KOPT-K1 (cell line): ENCODE measurements around the gene SNX17.
A peak's percentile ranks its signal among the peaks of the same experiment; 100 is the strongest.
"Not testable (repeated sequence)": the region's sequence is repeated elsewhere in the genome, so short reads cannot be mapped to it uniquely, and the experiment has no call there.

Experiments
- H3K27ac ChIP-seq: fragments of 200-600 bp; sonication (generic); 2 replicates; pipeline ENCODE4 v1.5.1; 2016; ENCODE audit warnings: antibody characterized with exemption, mild to moderate bottlenecking, low read depth, low read length; ENCODE audit not compliant: poor library complexity, severe bottlenecking
- H3K36me3 ChIP-seq: fragments of 200-600 bp; sonication (generic); 2 replicates; pipeline ENCODE4 v1.5.1; 2017; ENCODE audit warnings: antibody characterized with exemption, mild to moderate bottlenecking, low read length, moderate library complexity; ENCODE audit not compliant: insufficient read depth
- H3K9me3 ChIP-seq: fragments of 200-600 bp; sonication (generic); 2 replicates; pipeline ENCODE4 v1.5.1; 2017; ENCODE audit warnings: antibody characterized with exemption, low read length, mild to moderate bottlenecking; ENCODE audit not compliant: insufficient read depth, poor library complexity, severe bottlenecking

Gene SNX17

GRCh38 chr2:27370026-27370815 lies at the start of gene SNX17, which contains the start of gene EIF2B4:
Gene SNX17, plus strand, starts transcription at chr2:27370616. Its CDS starts 128 bp downstream, at chr2:27370744.
Gene EIF2B4, minus strand, starts transcription at chr2:27370338. Its CDS starts 24 bp downstream, at chr2:27370314.
- Histone ChIP-seq H3K27ac (peak within 1 kb of the TSS; percentile 85), H3K36me3 (peaks cover 67% of the 10 kb centered on the region), H3K9me3 (no peaks in the 10 kb centered on the region)

GRCh38 chr2:27320958-27321543 lies 49.4 kb upstream of the SNX17 start:
- H3K36me3 ChIP-seq = peaks cover 19% of the 10 kb centered on the region

GRCh38 chr2:27322301-27322765 lies 48.1 kb upstream of the SNX17 start:
- H3K27ac ChIP-seq = peak overlapping the region; percentile 84
- no peaks in the 10 kb centered on the region for H3K9me3 ChIP-seq
- peaks cover 21% of the 10 kb centered on the region for H3K36me3 ChIP-seq

More at GRCh38 chr2:27320958-27321543, 49.4 kb upstream of the SNX17 start:
- H3K9me3 ChIP-seq = no peaks in the 10 kb centered on the region
- H3K27ac ChIP-seq = no peak overlapping the region

GRCh38 chr2:27322766-27323595 lies 47.4 kb upstream of the SNX17 start, which contains the start of gene MPV17:
Gene MPV17, minus strand, starts transcription at chr2:27323097. Its CDS starts 580 bp downstream, at chr2:27322517.
- Histone ChIP-seq H3K9me3 (no peaks in the 10 kb centered on the region), H3K36me3 (peaks cover 26% of the 10 kb centered on the region), H3K27ac (peak within 1 kb of the TSS; percentile 84)

GRCh38 chr2:27323596-27324285 lies 46.7 kb upstream of the SNX17 start:
- Histone ChIP-seq H3K9me3 (no peaks in the 10 kb centered on the region), H3K36me3 (peaks cover 34% of the 10 kb centered on the region), H3K27ac (peak overlapping the region; percentile 84)

- Histone ChIP-seq H3K36me3 (peaks cover 44% of the 10 kb centered on the region), H3K27ac (no peak overlapping the region), H3K9me3 (no peaks in the 10 kb centered on the region)
These were observed 45.7 kb upstream of the SNX17 start for GRCh38 chr2:27324720-27325119.

- no peak overlapping the region for H3K27ac ChIP-seq
- H3K9me3 ChIP-seq = no peaks in the 10 kb centered on the region
- H3K36me3 ChIP-seq = peaks cover 90% of the 10 kb centered on the region
These were observed 35.1 kb upstream of the SNX17 start for GRCh38 chr2:27335311-27335710.

- Histone ChIP-seq H3K9me3 (no peaks in the 10 kb centered on the region), H3K27ac (no peak overlapping the region), H3K36me3 (peaks cover 90% of the 10 kb centered on the region)
These were observed 34.2 kb upstream of the SNX17 start for GRCh38 chr2:27336173-27336572.

GRCh38 chr2:27347641-27348040 lies 22.8 kb upstream of the SNX17 start:
- Histone ChIP-seq H3K27ac (no peak overlapping the region), H3K36me3 (peaks cover 42% of the 10 kb centered on the region), H3K9me3 (no peaks in the 10 kb centered on the region)

GRCh38 chr2:27350106-27350693 lies 20.2 kb upstream of the SNX17 start:
- H3K27ac ChIP-seq = no peak overlapping the region
- H3K36me3 ChIP-seq = peaks cover 39% of the 10 kb centered on the region
- H3K9me3 ChIP-seq = no peaks in the 10 kb centered on the region

- Histone ChIP-seq H3K9me3 (no peaks in the 10 kb centered on the region), H3K36me3 (peaks cover 36% of the 10 kb centered on the region), H3K27ac (no peak overlapping the region)
These were observed 18.4 kb upstream of the SNX17 start for GRCh38 chr2:27351802-27352598.

- not testable (repeated sequence) for H3K9me3 ChIP-seq, H3K27ac ChIP-seq
- H3K36me3 ChIP-seq = peaks cover 22% of the 10 kb centered on the region
These were observed 17.0 kb upstream of the SNX17 start for GRCh38 chr2:27353386-27353761.

- H3K27ac ChIP-seq = no peak overlapping the region
- H3K9me3 ChIP-seq = no peaks in the 10 kb centered on the region
- peaks cover 19% of the 10 kb centered on the region for H3K36me3 ChIP-seq
These were observed 16.4 kb upstream of the SNX17 start for GRCh38 chr2:27353762-27354596.
